RWPE2 (cell line): ENCODE data around the gene C12orf76.
A peak's percentile ranks its signal among the peaks of the same experiment; 100 is the strongest.

Experiments
- ATAC-seq: fragments of 200-7000 bp; cut with Tn5 transposase; 3 replicates; pipeline ENCODE4 v1.9.1; 2021; ENCODE audit warnings: low read depth
- DNase-seq: peaks from one replicate; pipeline ENCODE4 v3.0.0-alpha.2; 2020; ENCODE audit warnings: low spot score
- H3K27ac ChIP-seq: fragments of 450-650 bp; 2 replicates; pipeline ENCODE4 v1.5.1; 2017; ENCODE audit warnings: mild to moderate bottlenecking; ENCODE audit not compliant: poor library complexity, severe bottlenecking
- H3K27me3 ChIP-seq: fragments of 250-450 bp; sonication (Bioruptor Pico); 2 replicates; pipeline ENCODE4 v1.5.1; 2021; ENCODE audit warnings: mild to moderate bottlenecking, moderate library complexity; ENCODE audit not compliant: insufficient read depth, poor library complexity, severe bottlenecking
- H3K36me3 ChIP-seq: fragments of 250-450 bp; sonication (Bioruptor Pico); 2 replicates; pipeline ENCODE4 v1.5.1; 2020; ENCODE audit warnings: low read depth, mild to moderate bottlenecking, moderate library complexity
- H3K4me1 ChIP-seq: fragments of 250-450 bp; sonication (Bioruptor Pico); 2 replicates; pipeline ENCODE4 v1.5.1; 2021; ENCODE audit warnings: mild to moderate bottlenecking, moderate library complexity; ENCODE audit not compliant: insufficient read depth, poor library complexity, severe bottlenecking
- H3K4me3 ChIP-seq: fragments of 250-450 bp; sonication (Bioruptor Pico); 2 replicates; pipeline ENCODE4 v1.5.1; 2021; ENCODE audit warnings: mild to moderate bottlenecking, moderate library complexity; ENCODE audit not compliant: severe bottlenecking
- H3K9me3 ChIP-seq: fragments of 250-450 bp; sonication (Bioruptor Pico); 2 replicates; pipeline ENCODE4 v1.5.1; 2021; ENCODE audit warnings: mild to moderate bottlenecking, moderate library complexity; ENCODE audit not compliant: severe bottlenecking
- CTCF ChIP-seq: fragments of 450-650 bp; IDR thresholded peaks from one replicate; pipeline ENCODE4 v1.5.1; 2017; ENCODE audit warnings: mild to moderate bottlenecking, moderate library complexity; ENCODE audit not compliant: poor library complexity, severe bottlenecking

The C12orf76 gene

GRCh38 chr12:110039085-110039807, 9.1 kb downstream of the C12orf76 start:
- no peak for DNase-seq
- H3K4me3 ChIP-seq: no peak overlapping the region
- peaks cover 31% of the 10 kb centered on the region for H3K36me3 ChIP-seq

DNA sequence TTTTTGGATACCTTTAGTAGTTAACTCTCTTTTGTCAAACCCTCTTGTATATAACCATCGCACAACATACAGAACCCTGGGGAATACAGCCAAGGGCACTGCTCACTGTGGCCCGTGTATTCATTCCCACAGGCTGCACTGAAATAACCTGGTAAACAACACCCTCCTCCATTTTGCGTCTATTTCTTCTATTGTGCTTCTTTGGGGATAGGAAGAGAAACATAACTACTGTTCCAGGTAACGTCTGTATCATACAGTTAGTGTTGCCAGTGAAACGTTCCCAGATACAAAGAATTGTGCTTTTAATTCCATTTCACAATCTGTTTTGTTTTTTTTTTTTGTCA, 9.6 kb downstream of the C12orf76 start:
- H3K4me3 ChIP-seq: no peak overlapping the region
- H3K27ac ChIP-seq: peak overlapping the region; percentile 95
- no peaks in the 10 kb centered on the region for H3K9me3 ChIP-seq
- no peaks in the 10 kb centered on the region for H3K27me3 ChIP-seq
- DNase-seq (no peak), ATAC-seq (no peak)
- TF ChIP-seq CTCF: no peak
- peaks cover 20% of the 10 kb centered on the region for H3K4me1 ChIP-seq
- H3K36me3 ChIP-seq: peaks cover 35% of the 10 kb centered on the region

More at GRCh38 chr12:110039085-110039807, 9.1 kb downstream of the C12orf76 start:
- peak overlapping the region; percentile 95 for H3K27ac ChIP-seq
- H3K4me1 ChIP-seq: peaks cover 20% of the 10 kb centered on the region
- no peaks in the 10 kb centered on the region for H3K27me3 ChIP-seq
- ATAC-seq: peak; percentile 94
- TF ChIP-seq CTCF: no peak
- H3K9me3 ChIP-seq: no peaks in the 10 kb centered on the region

- H3K4me1 ChIP-seq: peaks cover 20% of the 10 kb centered on the region
- peaks cover 43% of the 10 kb centered on the region for H3K36me3 ChIP-seq
- TF ChIP-seq CTCF: no peak
- peak overlapping the region; percentile 95 for H3K27ac ChIP-seq
- H3K4me3 ChIP-seq: no peak overlapping the region
- no peaks in the 10 kb centered on the region for H3K27me3 ChIP-seq
- no peak for DNase-seq
- no peaks in the 10 kb centered on the region for H3K9me3 ChIP-seq
- no peak for ATAC-seq
Measured at GRCh38 chr12:110037315-110037714, 11.0 kb downstream of the C12orf76 start.

- H3K27me3 ChIP-seq: no peaks in the 10 kb centered on the region
- DNase-seq (no peak), ATAC-seq (no peak)
- H3K4me1 ChIP-seq: peaks cover 20% of the 10 kb centered on the region
- no peak for TF ChIP-seq CTCF
- no peak overlapping the region for H3K4me3 ChIP-seq
- H3K36me3 ChIP-seq: peaks cover 50% of the 10 kb centered on the region
- H3K9me3 ChIP-seq: no peaks in the 10 kb centered on the region
- no peak overlapping the region for H3K27ac ChIP-seq
Measured at GRCh38 chr12:110035534-110036104, 12.7 kb downstream of the C12orf76 start.

DNA sequence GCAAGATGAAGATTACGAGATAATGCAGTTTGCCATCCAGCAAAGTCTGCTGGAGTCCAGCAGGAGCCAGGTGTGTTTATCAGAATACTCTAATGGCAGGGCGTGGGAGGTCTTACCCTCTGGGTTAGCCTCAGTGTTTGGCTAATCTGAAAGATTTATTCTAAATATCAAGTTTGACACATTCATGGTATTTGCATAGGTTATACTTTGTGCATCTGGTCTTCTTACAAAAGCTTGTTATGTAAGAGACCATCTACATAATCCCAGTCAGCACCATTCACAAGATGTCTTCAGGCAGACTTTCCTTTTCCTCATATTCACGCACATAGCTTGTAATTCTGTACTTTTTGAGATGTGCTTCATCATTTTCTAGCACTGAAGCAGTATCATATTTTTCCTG, 14.4 kb downstream of the C12orf76 start:
- no peak overlapping the region for H3K27ac ChIP-seq
- ATAC-seq: no peak
- no peak for DNase-seq
- H3K36me3 ChIP-seq: peaks cover 67% of the 10 kb centered on the region
- TF ChIP-seq CTCF: no peak
- H3K9me3 ChIP-seq: no peaks in the 10 kb centered on the region
- H3K4me1 ChIP-seq: peaks cover 8% of the 10 kb centered on the region
- no peak overlapping the region for H3K4me3 ChIP-seq
- no peaks in the 10 kb centered on the region for H3K27me3 ChIP-seq
